ENCODE measurements around the gene MAPK1IP1L. TPM values are rescaled to one million over a fixed set of nuclear protein-coding genes. Genes with fewer than 3 reads are reported as not detected.

Gene MAPK1IP1L
- total RNA-seq, 1 donor from 2014 or later: 72.6 TPM

GRCh38 chr14:55085060-55085660, 33.7 kb downstream of the MAPK1IP1L start:
- H3K27ac Mint-ChIP-seq: no peak overlapping the region

GRCh38 chr14:55086938-55087337, 35.5 kb downstream of the MAPK1IP1L start:
- Mint-ChIP-seq H3K4me3 (no peak overlapping the region), H3K4me1 (peaks cover 3% of the 10 kb centered on the region), H3K36me3 (no peaks in the 10 kb centered on the region), H3K27me3 (ENCODE audit: insufficient read depth, low read depth) (no peaks in the 10 kb centered on the region), H3K27ac (no peak overlapping the region), H3K9me3 (no peaks in the 10 kb centered on the region)
- no peak overlapping the region for H3K27ac ChIP-seq
- no peaks in the 10 kb centered on the region for H4K20me1 ChIP-seq (ENCODE audit: low read depth)
- no peak overlapping the region for H3K9ac ChIP-seq
- H2AFZ ChIP-seq (replicated peaks): no peak overlapping the region
- no peaks in the 10 kb centered on the region for H3F3A ChIP-seq (ENCODE audit: low read depth)
- no peak for DNase-seq (ENCODE audit: low spot score)
- no peaks in the 10 kb centered on the region for H3K27me3 ChIP-seq
- H3K36me3 ChIP-seq: no peaks in the 10 kb centered on the region
- no peak overlapping the region for H3K4me2 ChIP-seq
- H3K79me2 ChIP-seq (ENCODE audit: low read depth): no peaks in the 10 kb centered on the region
- no peaks in the 10 kb centered on the region for H3K9me3 ChIP-seq (ENCODE audit: low read depth)
- H3K4me3 ChIP-seq: no peak overlapping the region
- H3K4me1 ChIP-seq: no peaks in the 10 kb centered on the region
- TF ChIP-seq EZH2 (IDR thresholded peaks at IDR 0.05): no peak
- TF ChIP-seq CTCF (IDR thresholded peaks at IDR 0.05): no peak
- TF ChIP-seq EZH2phosphoT487 (IDR thresholded peaks at IDR 0.05): no peak

More at GRCh38 chr14:55085060-55085660, 33.7 kb downstream of the MAPK1IP1L start:
- H3K27me3 ChIP-seq: no peaks in the 10 kb centered on the region
- H3K36me3 ChIP-seq: no peaks in the 10 kb centered on the region
- H3K4me3 ChIP-seq: no peak overlapping the region
- Mint-ChIP-seq H3K4me1 (peaks cover 3% of the 10 kb centered on the region), H3K4me3 (no peak overlapping the region), H3K27me3 (ENCODE audit: insufficient read depth, low read depth) (no peaks in the 10 kb centered on the region), H3K9me3 (no peaks in the 10 kb centered on the region), H3K36me3 (no peaks in the 10 kb centered on the region)
- TF ChIP-seq CTCF (IDR thresholded peaks at IDR 0.05) (no peak), EZH2phosphoT487 (IDR thresholded peaks at IDR 0.05) (no peak), EZH2 (IDR thresholded peaks at IDR 0.05) (no peak)
- no peak overlapping the region for H3K27ac ChIP-seq
- H3F3A ChIP-seq (ENCODE audit: low read depth): no peaks in the 10 kb centered on the region
- H3K9ac ChIP-seq: no peak overlapping the region
- no peak overlapping the region for H2AFZ ChIP-seq (replicated peaks)
- no peaks in the 10 kb centered on the region for H3K4me1 ChIP-seq
- DNase-seq (ENCODE audit: low spot score): no peak
- no peaks in the 10 kb centered on the region for H3K79me2 ChIP-seq (ENCODE audit: low read depth)
- H3K9me3 ChIP-seq (ENCODE audit: low read depth): no peaks in the 10 kb centered on the region
- no peak overlapping the region for H3K4me2 ChIP-seq
- H4K20me1 ChIP-seq (ENCODE audit: low read depth): no peaks in the 10 kb centered on the region

- TF ChIP-seq CTCF (IDR thresholded peaks at IDR 0.05): no peak
- TF ChIP-seq EZH2 (IDR thresholded peaks at IDR 0.05): no peak
- DNase-seq (ENCODE audit: low spot score): no peak
- Histone ChIP-seq H3K4me2 (no peak overlapping the region), H3K27ac (no peak overlapping the region), H4K20me1 (ENCODE audit: low read depth) (no peaks in the 10 kb centered on the region), H3K4me1 (no peaks in the 10 kb centered on the region), H3K9me3 (ENCODE audit: low read depth) (no peaks in the 10 kb centered on the region), H3K4me3 (no peak overlapping the region), H3K9ac (no peak overlapping the region), H3K36me3 (no peaks in the 10 kb centered on the region), H2AFZ (replicated peaks) (peak overlapping the region; percentile 42), H3F3A (ENCODE audit: low read depth) (no peaks in the 10 kb centered on the region), H3K27me3 (no peaks in the 10 kb centered on the region), H3K79me2 (ENCODE audit: low read depth) (no peaks in the 10 kb centered on the region)
- Mint-ChIP-seq H3K4me3 (no peak overlapping the region), H3K9me3 (no peaks in the 10 kb centered on the region), H3K27ac (no peak overlapping the region), H3K36me3 (no peaks in the 10 kb centered on the region), H3K27me3 (ENCODE audit: insufficient read depth, low read depth) (no peaks in the 10 kb centered on the region), H3K4me1 (peaks cover 3% of the 10 kb centered on the region)
These were observed 36.9 kb downstream of the MAPK1IP1L start for GRCh38 chr14:55088356-55088755.
